ENCODE results near the gene GIPC3. TPM values are rescaled to one million over a fixed set of nuclear protein-coding genes. Genes with fewer than 3 reads are reported as not detected.
A peak's percentile ranks its signal among the peaks of the same experiment; 100 is the strongest.
"Not testable (repeated sequence)": the region's sequence is repeated elsewhere in the genome, so short reads cannot be mapped to it uniquely, and the experiment has no call there.

Gene GIPC3
- total RNA-seq, 2 donors from 2014 or later: 0.59 to 1.2 TPM

- peak in 1 of 2 donors; percentile 2 for ATAC-seq
- Mint-ChIP-seq H3K36me3 (no peaks in the 10 kb centered on the region), H3K27ac (no peak overlapping the region), H3K9me3 (no peaks in the 10 kb centered on the region)
- no peak for DNase-seq (ENCODE audit: low spot score in 2 of 2)
Observed at GRCh38 chr19:3618811-3619630, 33.7 kb downstream of the GIPC3 start.

- no peaks in the 10 kb centered on the region for H3K9me3 Mint-ChIP-seq
- no peak overlapping the region for H3K27ac Mint-ChIP-seq
- DNase-seq (ENCODE audit: low spot score in 2 of 2) (no peak), ATAC-seq (no peak)
- H3K36me3 Mint-ChIP-seq: no peaks in the 10 kb centered on the region
Observed at GRCh38 chr19:3619631-3620012, 34.3 kb downstream of the GIPC3 start.

GRCh38 chr19:3620145-3620816 is 35.0 kb downstream of the GIPC3 start:
- Mint-ChIP-seq H3K9me3 (no peaks in the 10 kb centered on the region), H3K27ac (no peak overlapping the region), H3K36me3 (no peaks in the 10 kb centered on the region)
- no peak for ATAC-seq
- DNase-seq (ENCODE audit: low spot score in 2 of 2): no peak

- no peaks in the 10 kb centered on the region for H3K9me3 Mint-ChIP-seq
- peaks cover 2 to 3% of the 10 kb centered on the region in 2 donors for H3K36me3 Mint-ChIP-seq
- DNase-seq (ENCODE audit: low spot score in 2 of 2) (no peak), ATAC-seq (no peak)
- no peak overlapping the region for H3K27ac Mint-ChIP-seq
Observed at GRCh38 chr19:3620817-3621547, 35.7 kb downstream of the GIPC3 start.

- Mint-ChIP-seq H3K9me3 (no peaks in the 10 kb centered on the region), H3K27ac (no peak overlapping the region), H3K36me3 (peaks cover 10% of the 10 kb centered on the region in 2 donors)
- DNase-seq (ENCODE audit: low spot score in 2 of 2) (no peak), ATAC-seq (no peak)
Observed at GRCh38 chr19:3621689-3622088, 36.4 kb downstream of the GIPC3 start.

- peaks cover 11% of the 10 kb centered on the region in 2 donors for H3K36me3 Mint-ChIP-seq
- H3K27ac Mint-ChIP-seq: peak overlapping the region in 1 of 2 donors; percentile 96
- no peak for DNase-seq (ENCODE audit: low spot score in 2 of 2)
- H3K9me3 Mint-ChIP-seq: no peaks in the 10 kb centered on the region
- no peak for ATAC-seq
Observed at GRCh38 chr19:3622224-3622623, 36.9 kb downstream of the GIPC3 start.

- ATAC-seq (no peak), DNase-seq (ENCODE audit: low spot score in 2 of 2) (no peak)
- H3K9me3 Mint-ChIP-seq: no peaks in the 10 kb centered on the region
- no peak overlapping the region for H3K27ac Mint-ChIP-seq
- H3K36me3 Mint-ChIP-seq: peaks cover 11% of the 10 kb centered on the region in 2 donors
Observed at GRCh38 chr19:3623716-3624115, 38.4 kb downstream of the GIPC3 start.

GRCh38 chr19:3625996-3626472 is 40.8 kb downstream of the GIPC3 start:
- ATAC-seq (peak; percentile 3 to 8), DNase-seq (ENCODE audit: low spot score in 2 of 2) (no peak)
- Mint-ChIP-seq H3K9me3 (no peaks in the 10 kb centered on the region), H3K36me3 (peaks cover 11% of the 10 kb centered on the region in 2 donors), H3K27ac (peak overlapping the region; percentile 93 to 97)

GRCh38 chr19:3626473-3627350 is 41.4 kb downstream of the GIPC3 start, which contains the start of gene CACTIN:
Gene CACTIN (minus strand): TSS chr19:3626790. CDS start chr19:3626762, 28 bp downstream.
- Mint-ChIP-seq H3K36me3 (peaks cover 11% of the 10 kb centered on the region in 2 donors), H3K9me3 (no peaks in the 10 kb centered on the region), H3K27ac (peak within 1 kb of the TSS; percentile 93 to 97)
- peak; percentile 98 to 99 for DNase-seq (ENCODE audit: low spot score in 2 of 2)
- peak; percentile 96 to 97 for ATAC-seq

GRCh38 chr19:3627351-3627723 is 42.1 kb downstream of the GIPC3 start:
- DNase-seq (ENCODE audit: low spot score in 2 of 2) (no peak), ATAC-seq (no peak)
- peaks cover 11% of the 10 kb centered on the region in 2 donors for H3K36me3 Mint-ChIP-seq
- no peaks in the 10 kb centered on the region for H3K9me3 Mint-ChIP-seq
- peak overlapping the region in 1 of 2 donors; percentile 97 for H3K27ac Mint-ChIP-seq

- H3K36me3 Mint-ChIP-seq: peaks cover 11% of the 10 kb centered on the region in 2 donors
- DNase-seq (ENCODE audit: low spot score in 2 of 2); H3K9me3 Mint-ChIP-seq; ATAC-seq; H3K27ac Mint-ChIP-seq: not testable (repeated sequence)
Observed at GRCh38 chr19:3628766-3629165, 43.5 kb downstream of the GIPC3 start.

- H3K27ac Mint-ChIP-seq: no peak overlapping the region
- DNase-seq (ENCODE audit: low spot score in 2 of 2): no peak
- ATAC-seq: no peak
- H3K36me3 Mint-ChIP-seq: peaks cover 5 to 6% of the 10 kb centered on the region in 2 donors
- H3K9me3 Mint-ChIP-seq: no peaks in the 10 kb centered on the region
Observed at GRCh38 chr19:3631053-3631861, 46.0 kb downstream of the GIPC3 start.

GRCh38 chr19:3632098-3632497 is 46.8 kb downstream of the GIPC3 start:
- no peak for ATAC-seq
- no peak for DNase-seq (ENCODE audit: low spot score in 2 of 2)
- no peaks in the 10 kb centered on the region for H3K36me3 Mint-ChIP-seq
- peak overlapping the region in 1 of 2 donors; percentile 27 for H3K27ac Mint-ChIP-seq
- H3K9me3 Mint-ChIP-seq: no peaks in the 10 kb centered on the region

GRCh38 chr19:3632739-3633558 is 47.7 kb downstream of the GIPC3 start:
- Mint-ChIP-seq H3K36me3 (no peaks in the 10 kb centered on the region), H3K9me3 (no peaks in the 10 kb centered on the region), H3K27ac (peak overlapping the region; percentile 27 to 36)
- ATAC-seq (no peak), DNase-seq (ENCODE audit: low spot score in 2 of 2) (no peak)

GRCh38 chr19:3633559-3633988 is 48.3 kb downstream of the GIPC3 start:
- ATAC-seq (no peak), DNase-seq (ENCODE audit: low spot score in 2 of 2) (no peak)
- Mint-ChIP-seq H3K27ac (no peak overlapping the region), H3K36me3 (no peaks in the 10 kb centered on the region), H3K9me3 (no peaks in the 10 kb centered on the region)

Measured in activated naive CD4-positive, alpha-beta T cell treated with anti-CD3 and anti-CD28 coated beads, Interleukin-2, amount 50 U/mL, for 72 hours (primary cell).